Measurements from ENCODE around the gene LDHA. TPM values are rescaled to one million over a fixed set of nuclear protein-coding genes. Genes with fewer than 3 reads are reported as not detected.

LDHA gene
- total RNA-seq, 2 experiments from 2014 or later, result 826 to 1,022 TPM

Small RNAs within 50 kb of the gene (microRNA-seq; reads per million reads assigned to microRNA genes)
- gene MIR3159, result 1.3 reads per million

Other genes with a start within 250 kb of the LDHA start
- gene MRGPRX4, start 221.7 kb upstream of the LDHA start, total RNA-seq, result not detected
- gene SAA4, start 157.8 kb upstream of the LDHA start, total RNA-seq, result not detected
- not detected for gene SAA2, start 145.9 kb upstream of the LDHA start, total RNA-seq
- gene SAA1, start 128.3 kb upstream of the LDHA start, total RNA-seq, result not detected
- gene HPS5, start 72.4 kb upstream of the LDHA start, total RNA-seq, result 10 to 100 TPM; 19.3 to 19.8 TPM
- 10 to 100 TPM; 40.0 to 47.7 TPM for gene GTF2H1, start 72.0 kb upstream of the LDHA start, total RNA-seq
- gene LDHC, start 17.8 kb downstream of the LDHA start, total RNA-seq, result under 1 TPM in 1 of 2 experiments, not detected in 1; 0.16 TPM
- gene LDHAL6A, start 61.3 kb downstream of the LDHA start, total RNA-seq, result not detected
- gene TSG101, start 132.4 kb downstream of the LDHA start, total RNA-seq, result 10 to 100 TPM; 30.5 to 42.2 TPM
- gene UEVLD, start 194.2 kb downstream of the LDHA start, total RNA-seq, result 10 to 100 TPM; 17.2 to 23.3 TPM
- gene MISFA, start 205.2 kb downstream of the LDHA start, total RNA-seq, result 1 to 10 TPM in 1 of 2 experiments, under 1 TPM in 1; 0.85 to 1.8 TPM
- gene SPTY2D1, start 239.8 kb downstream of the LDHA start, total RNA-seq, result 10 to 100 TPM; 23.8 to 34.7 TPM